Lower leg skin (tissue), 3 donors: ENCODE results near the gene CAMLG.

Source experiments
- POLR2A ChIP-seq, 2 donors: fragments of 450-650 bp; IDR thresholded peaks; one replicate each; pipeline ENCODE4 v1.6.1; 2016 to 2017; ENCODE audit warnings: antibody characterized with exemption in 2 of 2, mild to moderate bottlenecking in 1 of 2, moderate library complexity in 1 of 2
- TF ChIP-seq, protein P1 (sequence below), 3 donors: fragments of 450-650 bp; IDR thresholded peaks; one replicate each; pipeline ENCODE4 v1.5.1; 2016; ENCODE audit warnings: antibody characterized with exemption in 3 of 3, mild to moderate bottlenecking in 3 of 3, moderate library complexity in 2 of 3

DNA sequence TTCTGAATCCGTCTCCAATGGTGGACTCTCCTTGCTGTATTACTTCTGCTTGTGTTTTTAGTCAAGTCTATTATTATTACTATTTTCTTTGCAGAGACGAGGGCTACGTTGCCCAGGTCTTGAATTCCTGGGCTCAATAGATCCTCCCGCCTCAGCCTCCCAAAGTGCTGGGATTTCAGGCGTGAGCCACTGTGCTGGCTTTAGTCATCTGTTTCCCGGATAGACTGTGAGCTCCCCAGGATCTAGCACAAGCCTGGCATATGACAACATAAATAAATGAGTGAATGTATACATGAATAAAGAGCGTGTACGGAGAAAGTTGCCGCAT is 19.8 kb downstream of the CAMLG start:
- TF ChIP-seq, protein P1, sequence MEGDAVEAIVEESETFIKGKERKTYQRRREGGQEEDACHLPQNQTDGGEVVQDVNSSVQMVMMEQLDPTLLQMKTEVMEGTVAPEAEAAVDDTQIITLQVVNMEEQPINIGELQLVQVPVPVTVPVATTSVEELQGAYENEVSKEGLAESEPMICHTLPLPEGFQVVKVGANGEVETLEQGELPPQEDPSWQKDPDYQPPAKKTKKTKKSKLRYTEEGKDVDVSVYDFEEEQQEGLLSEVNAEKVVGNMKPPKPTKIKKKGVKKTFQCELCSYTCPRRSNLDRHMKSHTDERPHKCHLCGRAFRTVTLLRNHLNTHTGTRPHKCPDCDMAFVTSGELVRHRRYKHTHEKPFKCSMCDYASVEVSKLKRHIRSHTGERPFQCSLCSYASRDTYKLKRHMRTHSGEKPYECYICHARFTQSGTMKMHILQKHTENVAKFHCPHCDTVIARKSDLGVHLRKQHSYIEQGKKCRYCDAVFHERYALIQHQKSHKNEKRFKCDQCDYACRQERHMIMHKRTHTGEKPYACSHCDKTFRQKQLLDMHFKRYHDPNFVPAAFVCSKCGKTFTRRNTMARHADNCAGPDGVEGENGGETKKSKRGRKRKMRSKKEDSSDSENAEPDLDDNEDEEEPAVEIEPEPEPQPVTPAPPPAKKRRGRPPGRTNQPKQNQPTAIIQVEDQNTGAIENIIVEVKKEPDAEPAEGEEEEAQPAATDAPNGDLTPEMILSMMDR (IDR thresholded peaks at IDR 0.05) = no peak
- TF ChIP-seq POLR2A (IDR thresholded peaks at IDR 0.05) = no peak
